ENCODE measurements around the gene MAN1A1. TPM values are rescaled to one million over a fixed set of nuclear protein-coding genes. Genes with fewer than 3 reads are reported as not detected.

MAN1A1 gene
- total and polyA plus RNA-seq, 2 of the 8 experiments (the other 6 are each of a cell fraction or from before 2014, with no cell fraction given), result 1.8 to 5.4 TPM

GRCh38 chr6:119308048-119308570, 41.5 kb downstream of the MAN1A1 start:
- no peak overlapping the region for H2BK12ac ChIP-seq (ENCODE audit: low read depth, low read length)
- ChIA-PET POLR2A (ENCODE audit: partially characterized antibody) (no interaction called here), CTCF (ENCODE audit: partially characterized antibody) (no interaction called here)
- no peaks in the 10 kb centered on the region for H3K23me2 ChIP-seq (ENCODE audit: low read depth, low read length)
- H2AFZ ChIP-seq (ENCODE audit: low read length), result no peak overlapping the region
- WGBS, 2 experiments (ENCODE audit: extremely low coverage in 1 of 2, insufficient coverage in 1 of 2, insufficient read length in 1 of 2, insufficient replicate concordance in 2 of 2, low coverage in 1 of 2, low lambda C conversion rate in 2 of 2, missing lambda C conversion rate in 1 of 2), result 83% methylated on average over 2 of the region's 2 CpGs; no CpG with 5 or more reads in 1 of the 2 experiments
- H4K91ac ChIP-seq (replicated peaks; ENCODE audit: insufficient read length, low read length), result no peak overlapping the region
- H4K8ac ChIP-seq (ENCODE audit: extremely low read depth, insufficient read depth, low read length), result no peak overlapping the region
- no peak overlapping the region for H3K4me3 ChIP-seq (ENCODE audit: extremely low read depth in 1 of 4, insufficient read depth in 2 of 4, low read depth in 3 of 4, low read length in 4 of 4)
- no peaks in the 10 kb centered on the region for H3K27me3 ChIP-seq (replicated peaks in 1 of 4; ENCODE audit: control insufficient read depth in 3 of 4, extremely low read depth in 1 of 4, insufficient read depth in 3 of 4, low read length in 3 of 4)
- no peak overlapping the region for H3K56ac ChIP-seq (replicated peaks; ENCODE audit: insufficient read length, low read depth, low read length)
- H3K14ac ChIP-seq (ENCODE audit: insufficient read length), result no peak overlapping the region
- H4K20me1 ChIP-seq (replicated peaks in 1 of 2; ENCODE audit: control insufficient read depth in 1 of 2, insufficient read depth in 2 of 2, low read length in 2 of 2), result no peaks in the 10 kb centered on the region
- H2AK5ac ChIP-seq (ENCODE audit: low read depth, low read length), result no peak overlapping the region
- H3K9me3 ChIP-seq (ENCODE audit: insufficient read depth in 2 of 2, low read depth in 1 of 2, low read length in 1 of 2), result no peaks in the 10 kb centered on the region
- H3K36me3 ChIP-seq (ENCODE audit: control insufficient read depth in 2 of 4, insufficient read depth in 4 of 4, low read length in 3 of 4), result no peaks in the 10 kb centered on the region; a peak in 1 of 8 replicates
- no peaks in the 10 kb centered on the region for H3K79me1 ChIP-seq (ENCODE audit: low read depth, low read length)
- no peaks in the 10 kb centered on the region; a peak in 1 of 7 replicates for H3K4me1 ChIP-seq (replicated peaks in 1 of 4; ENCODE audit: control insufficient read depth in 3 of 4, insufficient read depth in 4 of 4, low read length in 3 of 4)
- H2BK5ac ChIP-seq (ENCODE audit: low read depth, low read length), result no peak overlapping the region
- no peak overlapping the region for H3K4me2 ChIP-seq (ENCODE audit: insufficient read depth in 1 of 2, low read depth in 2 of 2, low read length in 2 of 2)
- no peak overlapping the region for H2BK120ac ChIP-seq (replicated peaks; ENCODE audit: low read depth, low read length)
- H3K79me2 ChIP-seq (ENCODE audit: control insufficient read depth in 1 of 2, insufficient read depth in 2 of 2, low read length in 2 of 2), result no peaks in the 10 kb centered on the region
- H2BK15ac ChIP-seq (ENCODE audit: low read length), result no peak overlapping the region
- H3K27ac ChIP-seq (ENCODE audit: low read depth, low read length), result no peak overlapping the region
- H3K18ac ChIP-seq (ENCODE audit: extremely low read depth, low read length), result no peak overlapping the region
- FAIRE-seq (no peak), DNase-seq (ENCODE audit: low read depth in 1 of 2, low spot score in 2 of 2) (no peak)
- H3K4ac ChIP-seq (replicated peaks; ENCODE audit: insufficient read length, low read depth, low read length), result no peak overlapping the region
- no peak overlapping the region for H4K5ac ChIP-seq (ENCODE audit: insufficient read length, low read depth, low read length)
- H2BK20ac ChIP-seq (ENCODE audit: low read length), result no peak overlapping the region
- no peak overlapping the region for H3K23ac ChIP-seq (ENCODE audit: insufficient read length)
- no peak overlapping the region for H3K9ac ChIP-seq (replicated peaks in 1 of 4; ENCODE audit: extremely low read depth in 1 of 4, low read depth in 3 of 4, low read length in 3 of 4)
- TF ChIP-seq EP300 (IDR thresholded peaks at IDR 0.05; ENCODE audit: borderline replicate concordance in 1 of 2, low read depth in 2 of 2, low read length in 2 of 2), result no peak
- TF ChIP-seq JUND (IDR thresholded peaks at IDR 0.05; ENCODE audit: low read length), result 0 out of 2 replicates have a peak, but pooled peaks have one; percentile 59
- no peak for TF ChIP-seq SRF (IDR thresholded peaks at IDR 0.05; ENCODE audit: low read depth, low read length)
- peak; percentile 94 for TF ChIP-seq MAFK (IDR thresholded peaks at IDR 0.05; ENCODE audit: low read depth, low read length)
- no peak for TF ChIP-seq TEAD4 (IDR thresholded peaks at IDR 0.05; ENCODE audit: low read depth, low read length)
- peak; percentile 92 for TF ChIP-seq BACH1 (IDR thresholded peaks at IDR 0.05; ENCODE audit: low read length)
- TF ChIP-seq HDAC2 (IDR thresholded peaks at IDR 0.05; ENCODE audit: borderline replicate concordance in 1 of 2, low read depth in 2 of 2, low read length in 2 of 2), result no peak
- TF ChIP-seq RAD21 (IDR thresholded peaks at IDR 0.05 in 1 of 2, conservative IDR thresholded peaks at IDR 0.05 in 1 of 2; ENCODE audit: low read depth in 2 of 2, low read length in 2 of 2), result no peak
- TF ChIP-seq RNF2 (IDR thresholded peaks at IDR 0.05; ENCODE audit: borderline replicate concordance, low read depth, low read length, missing control alignments, poor library complexity, severe bottlenecking), result no peak
- TF ChIP-seq RXRA (IDR thresholded peaks at IDR 0.05; ENCODE audit: insufficient read depth, low read depth, low read length), result no peak
